GM18507 (cell line): ENCODE measurements around the gene C21orf58.
"Not testable (repeated sequence)": the region's sequence is repeated elsewhere in the genome, so short reads cannot be mapped to it uniquely, and the experiment has no call there.

Source experiments
- DNase-seq: peaks from one replicate; pipeline ENCODE4 v3.0.0; 2011; ENCODE audit warnings: low read depth; ENCODE audit not compliant: insufficient read length; ENCODE audit errors: extremely low spot score
- FAIRE-seq: peaks from 2 replicates; lab custom pipeline; 2011; peaks lifted over from hg19 to GRCh38; lab: Jason Lieb, UNC

The C21orf58 gene

GRCh38 chr21:46328151-46328550 is 4.5 kb upstream of the C21orf58 start:
- DNase-seq (no peak), FAIRE-seq (no peak)

- FAIRE-seq (no peak), DNase-seq (no peak)
These were observed 4.0 kb upstream of the C21orf58 start for GRCh38 chr21:46327711-46328110.

GRCh38 chr21:46326110-46326703 is 2.5 kb upstream of the C21orf58 start:
- FAIRE-seq (no peak), DNase-seq (no peak)

- FAIRE-seq (peak; percentile 12), DNase-seq (no peak)
These were observed 1.6 kb upstream of the C21orf58 start for GRCh38 chr21:46325073-46325912.

- DNase-seq (peak; percentile 81), FAIRE-seq (peak; percentile 44)
These were observed 861 bp upstream of the C21orf58 start for GRCh38 chr21:46324390-46325072.

- DNase-seq: no peak
- FAIRE-seq: no peak
These were observed 402 bp downstream of the C21orf58 start for GRCh38 chr21:46323227-46323709.

- DNase-seq: no peak
- no peak for FAIRE-seq
These were observed 1.1 kb downstream of the C21orf58 start for GRCh38 chr21:46322351-46323226.

- no peak for FAIRE-seq
- no peak for DNase-seq
These were observed 3.3 kb downstream of the C21orf58 start for GRCh38 chr21:46320331-46320801.

- FAIRE-seq (no peak), DNase-seq (no peak)
These were observed 4.5 kb downstream of the C21orf58 start for GRCh38 chr21:46319186-46319585.

- FAIRE-seq: no peak
- no peak for DNase-seq
These were observed 5.2 kb downstream of the C21orf58 start for GRCh38 chr21:46318464-46318845.

GRCh38 chr21:46317710-46318463 is 5.8 kb downstream of the C21orf58 start:
- FAIRE-seq (no peak), DNase-seq (no peak)

- DNase-seq (no peak), FAIRE-seq (no peak)
These were observed 6.9 kb downstream of the C21orf58 start for GRCh38 chr21:46316708-46317324.

- FAIRE-seq: no peak
- no peak for DNase-seq
These were observed 9.1 kb downstream of the C21orf58 start for GRCh38 chr21:46314441-46315020.

- FAIRE-seq (no peak), DNase-seq (no peak)
These were observed 10.7 kb downstream of the C21orf58 start for GRCh38 chr21:46312949-46313348.

- DNase-seq (no peak), FAIRE-seq (no peak)
These were observed 12.1 kb downstream of the C21orf58 start for GRCh38 chr21:46311568-46311967.

- DNase-seq: not testable (repeated sequence)
These were observed 13.4 kb downstream of the C21orf58 start for GRCh38 chr21:46310260-46310659.

GRCh38 chr21:46308431-46308830 is 15.2 kb downstream of the C21orf58 start:
- FAIRE-seq (no peak), DNase-seq (no peak)

More at GRCh38 chr21:46310260-46310659, 13.4 kb downstream of the C21orf58 start:
- not testable (repeated sequence) for FAIRE-seq

GRCh38 chr21:46307625-46308024 is 16.0 kb downstream of the C21orf58 start:
- no peak for FAIRE-seq
- DNase-seq: no peak
